Activated T-cell treated with anti-CD3 and anti-CD28 coated beads, Interleukin-2, amount 50 U/mL, for 4 hours (primary cell): ENCODE measurements around the gene NRXN3. TPM values are rescaled to one million over a fixed set of nuclear protein-coding genes. Genes with fewer than 3 reads are reported as not detected.

Experiments
- ATAC-seq, 2 donors: fragments of 200-7000 bp; cut with Tn5 transposase; one replicate each; pipeline ENCODE4 v1.10.0; 2021
- DNase-seq: peaks from one replicate; pipeline ENCODE4 v3.0.0-alpha.2; 2020
- H3K27me3 Mint-ChIP-seq: one replicate; pipeline ENCODE4 v1.8.0; 2021; ENCODE audit warnings: low read depth, mixed read lengths
- H3K36me3 Mint-ChIP-seq: one replicate; pipeline ENCODE4 v1.8.0; 2022; ENCODE audit warnings: mixed read lengths; ENCODE audit not compliant: insufficient read depth
- H3K4me1 Mint-ChIP-seq: one replicate; pipeline ENCODE4 v1.8.0; 2021; ENCODE audit warnings: low read depth, mixed read lengths
- H3K4me3 Mint-ChIP-seq: one replicate; pipeline ENCODE4 v1.8.0; 2021; ENCODE audit warnings: mild to moderate bottlenecking, moderate library complexity, mixed read lengths
- H3K9me3 Mint-ChIP-seq: one replicate; pipeline ENCODE4 v1.8.0; 2021; ENCODE audit warnings: mixed read lengths
- total RNA-seq, 3 donors: library from RNA; stranded (reverse); gene quantifications; one replicate each; pipeline ENCODE4 v1.2.1, GENCODE V29; 2021

NRXN3 gene
- total RNA-seq, 3 donors from 2014 or later, result not detected

- H3K4me1 Mint-ChIP-seq, result no peaks in the 10 kb centered on the region
- H3K9me3 Mint-ChIP-seq, result no peaks in the 10 kb centered on the region
- H3K27me3 Mint-ChIP-seq, result no peaks in the 10 kb centered on the region
- H3K36me3 Mint-ChIP-seq, result no peaks in the 10 kb centered on the region
- ATAC-seq (no peak), DNase-seq (no peak)
- no peak overlapping the region for H3K4me3 Mint-ChIP-seq
Observed at GRCh38 chr14:79708426-79709388, 1538.5 kb downstream of the NRXN3 start.

- H3K4me1 Mint-ChIP-seq, result no peaks in the 10 kb centered on the region
- H3K36me3 Mint-ChIP-seq, result no peaks in the 10 kb centered on the region
- no peaks in the 10 kb centered on the region for H3K9me3 Mint-ChIP-seq
- DNase-seq (no peak), ATAC-seq (no peak)
- H3K27me3 Mint-ChIP-seq, result no peaks in the 10 kb centered on the region
- H3K4me3 Mint-ChIP-seq, result no peak overlapping the region
Observed at GRCh38 chr14:79709573-79709972, 1539.4 kb downstream of the NRXN3 start.

GRCh38 chr14:79712302-79712950 is 1542.3 kb downstream of the NRXN3 start:
- no peaks in the 10 kb centered on the region for H3K9me3 Mint-ChIP-seq
- no peaks in the 10 kb centered on the region for H3K4me1 Mint-ChIP-seq
- ATAC-seq, result no peak
- DNase-seq, result no peak
- H3K36me3 Mint-ChIP-seq, result no peaks in the 10 kb centered on the region
- H3K27me3 Mint-ChIP-seq, result no peaks in the 10 kb centered on the region
- H3K4me3 Mint-ChIP-seq, result no peak overlapping the region

- H3K9me3 Mint-ChIP-seq, result peaks cover 3% of the 10 kb centered on the region
- no peak overlapping the region for H3K4me3 Mint-ChIP-seq
- no peak for DNase-seq
- ATAC-seq, result no peak
- no peaks in the 10 kb centered on the region for H3K4me1 Mint-ChIP-seq
- no peaks in the 10 kb centered on the region for H3K36me3 Mint-ChIP-seq
- no peaks in the 10 kb centered on the region for H3K27me3 Mint-ChIP-seq
Observed at GRCh38 chr14:79721399-79722084, 1551.4 kb downstream of the NRXN3 start.

- no peaks in the 10 kb centered on the region for H3K36me3 Mint-ChIP-seq
- H3K4me3 Mint-ChIP-seq, result no peak overlapping the region
- no peak for DNase-seq
- ATAC-seq, result no peak
- no peaks in the 10 kb centered on the region for H3K4me1 Mint-ChIP-seq
- H3K27me3 Mint-ChIP-seq, result no peaks in the 10 kb centered on the region
- H3K9me3 Mint-ChIP-seq, result peaks cover 3% of the 10 kb centered on the region
Observed at GRCh38 chr14:79724934-79725717, 1555.0 kb downstream of the NRXN3 start.

GRCh38 chr14:79727900-79728299 is 1557.7 kb downstream of the NRXN3 start:
- ATAC-seq (no peak), DNase-seq (no peak)
- no peak overlapping the region for H3K4me3 Mint-ChIP-seq
- H3K9me3 Mint-ChIP-seq, result no peaks in the 10 kb centered on the region
- H3K36me3 Mint-ChIP-seq, result no peaks in the 10 kb centered on the region
- H3K27me3 Mint-ChIP-seq, result no peaks in the 10 kb centered on the region
- H3K4me1 Mint-ChIP-seq, result no peaks in the 10 kb centered on the region

GRCh38 chr14:79728331-79728730 is 1558.2 kb downstream of the NRXN3 start:
- Mint-ChIP-seq H3K9me3 (no peaks in the 10 kb centered on the region), H3K4me1 (no peaks in the 10 kb centered on the region), H3K27me3 (no peaks in the 10 kb centered on the region), H3K4me3 (no peak overlapping the region), H3K36me3 (no peaks in the 10 kb centered on the region)
- DNase-seq, result no peak
- ATAC-seq, result no peak

GRCh38 chr14:79729731-79730130 is 1559.6 kb downstream of the NRXN3 start:
- H3K4me3 Mint-ChIP-seq, result no peak overlapping the region
- H3K36me3 Mint-ChIP-seq, result no peaks in the 10 kb centered on the region
- H3K4me1 Mint-ChIP-seq, result no peaks in the 10 kb centered on the region
- H3K9me3 Mint-ChIP-seq, result no peaks in the 10 kb centered on the region
- DNase-seq (no peak), ATAC-seq (no peak)
- no peaks in the 10 kb centered on the region for H3K27me3 Mint-ChIP-seq

- Mint-ChIP-seq H3K4me3 (no peak overlapping the region), H3K27me3 (no peaks in the 10 kb centered on the region), H3K9me3 (no peaks in the 10 kb centered on the region), H3K36me3 (no peaks in the 10 kb centered on the region), H3K4me1 (no peaks in the 10 kb centered on the region)
- ATAC-seq (no peak), DNase-seq (no peak)
Observed at GRCh38 chr14:79730196-79730595, 1560.0 kb downstream of the NRXN3 start.

GRCh38 chr14:79730953-79731352 is 1560.8 kb downstream of the NRXN3 start:
- no peaks in the 10 kb centered on the region for H3K36me3 Mint-ChIP-seq
- no peak for ATAC-seq
- DNase-seq, result no peak
- no peak overlapping the region for H3K4me3 Mint-ChIP-seq
- H3K27me3 Mint-ChIP-seq, result no peaks in the 10 kb centered on the region
- no peaks in the 10 kb centered on the region for H3K9me3 Mint-ChIP-seq
- no peaks in the 10 kb centered on the region for H3K4me1 Mint-ChIP-seq

GRCh38 chr14:79732911-79733655 is 1562.9 kb downstream of the NRXN3 start:
- DNase-seq (no peak), ATAC-seq (no peak)
- no peak overlapping the region for H3K4me3 Mint-ChIP-seq
- H3K4me1 Mint-ChIP-seq, result no peaks in the 10 kb centered on the region
- peaks cover 7% of the 10 kb centered on the region for H3K9me3 Mint-ChIP-seq
- no peaks in the 10 kb centered on the region for H3K36me3 Mint-ChIP-seq
- H3K27me3 Mint-ChIP-seq, result no peaks in the 10 kb centered on the region

- Mint-ChIP-seq H3K9me3 (peaks cover 7% of the 10 kb centered on the region), H3K4me1 (no peaks in the 10 kb centered on the region), H3K27me3 (no peaks in the 10 kb centered on the region), H3K4me3 (no peak overlapping the region), H3K36me3 (no peaks in the 10 kb centered on the region)
- DNase-seq, result no peak
- ATAC-seq, result no peak
Observed at GRCh38 chr14:79734151-79734550, 1564.0 kb downstream of the NRXN3 start.

GRCh38 chr14:79734656-79735055 is 1564.5 kb downstream of the NRXN3 start:
- ATAC-seq (no peak), DNase-seq (no peak)
- peaks cover 7% of the 10 kb centered on the region for H3K9me3 Mint-ChIP-seq
- H3K27me3 Mint-ChIP-seq, result no peaks in the 10 kb centered on the region
- H3K4me1 Mint-ChIP-seq, result no peaks in the 10 kb centered on the region
- H3K36me3 Mint-ChIP-seq, result no peaks in the 10 kb centered on the region
- no peak overlapping the region for H3K4me3 Mint-ChIP-seq
